HG02759 (cell line): Measurements from ENCODE around the gene NEK2.

Experiments used
- ATAC-seq: cut with Tn5 transposase; IDR thresholded peaks from one replicate; pipeline ENCODE4 v1.9.1; 2021; ENCODE audit warnings: mild to moderate bottlenecking, moderate library complexity; ENCODE audit not compliant: unreplicated experiment

NEK2 gene

DNA sequence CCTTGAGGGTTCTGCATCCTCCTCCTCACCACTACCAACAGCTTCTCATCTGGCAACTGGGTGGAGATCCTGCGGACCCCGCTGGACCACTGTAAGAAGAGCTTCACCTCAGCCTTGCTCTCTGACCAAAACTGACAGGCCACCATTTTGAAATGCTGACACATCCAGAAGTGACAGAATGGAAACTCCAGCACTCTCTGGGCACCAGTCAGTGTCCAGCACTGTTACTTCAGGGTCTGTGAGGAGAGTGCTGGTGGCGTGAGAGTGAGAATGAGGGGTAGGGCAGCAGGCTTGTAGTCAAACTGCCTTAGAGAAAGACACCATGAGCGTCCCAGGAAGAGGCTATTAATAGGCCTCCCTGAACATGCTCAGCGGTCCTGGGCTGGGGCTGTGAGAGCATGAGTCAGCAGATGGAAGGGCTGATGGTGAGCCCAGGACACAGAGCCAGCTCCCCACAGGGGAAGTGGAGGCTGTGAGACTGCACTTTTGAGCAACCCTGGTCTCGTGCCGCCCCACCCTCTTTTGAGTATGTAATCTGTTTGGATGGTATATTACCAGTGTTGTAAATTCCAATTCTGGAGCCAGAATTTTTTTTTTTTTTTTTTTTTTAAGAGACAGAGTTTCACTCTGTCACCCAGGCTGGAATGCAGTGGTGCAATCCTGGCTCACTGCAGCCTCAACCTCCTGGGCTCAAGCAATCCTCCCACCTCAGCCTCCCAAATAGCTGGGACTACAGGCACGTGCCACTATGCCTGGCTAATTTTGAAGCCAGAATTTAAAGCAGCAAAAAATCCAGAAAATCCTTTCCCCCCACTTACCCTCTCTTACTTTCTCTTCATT, 62.1 kb downstream of the NEK2 start:
- no peak for ATAC-seq

DNA sequence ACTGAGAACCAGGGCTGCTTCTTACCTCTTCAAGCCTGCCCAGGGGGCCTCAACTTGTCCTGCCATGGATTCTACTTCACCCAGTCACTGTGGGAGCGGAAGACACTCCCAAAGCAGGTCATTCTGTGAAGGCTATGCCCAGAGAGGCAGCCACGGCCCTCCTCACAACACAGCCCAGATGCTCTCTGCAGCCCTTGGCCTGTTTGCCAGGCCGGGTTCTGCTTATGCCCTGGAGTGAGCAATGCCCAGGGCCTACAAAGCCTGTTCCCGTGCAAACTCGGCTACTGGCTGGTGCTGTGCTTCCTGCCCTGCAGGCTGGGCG, 62.7 kb downstream of the NEK2 start:
- ATAC-seq, result no peak
